GM12878 (cell line): ENCODE measurements around the gene RPS6KA5. TPM values are rescaled to one million over a fixed set of nuclear protein-coding genes. Genes with fewer than 3 reads are reported as not detected.

Source experiments
- ATAC-seq: fragments of 200-7000 bp; cut with Tn5 transposase; 3 replicates; pipeline ENCODE4 v1.9.1; 2020; ENCODE audit warnings: mild to moderate bottlenecking, moderate library complexity
- BruUV-seq: library from RNA; stranded (reverse); fragments of 400-500 nt; replicated peaks from 2 replicates; lab custom pipeline; 2021; lab: Mats Ljungman, UMichigan
- CTCF ChIA-PET: fragments of 300-600 bp; sonication (Branson Sonifier 250); formaldehyde crosslinking; extraction: SDS; loops from one replicate; lab custom pipeline; 2021; ENCODE audit warnings: inconsistent platforms; lab: Yijun Ruan, JAX
- POLR2A ChIA-PET: fragments of 350-600 bp; formaldehyde crosslinking; extraction: SDS; loops from one replicate; lab custom pipeline; 2021; ENCODE audit warnings: inconsistent platforms; lab: Charles Lee
- RAD21 ChIA-PET: fragments of 300-600 bp; sonication (Branson Sonifier 250); formaldehyde crosslinking; loops from one replicate; lab custom pipeline; 2023; ENCODE audit warnings: antibody characterized with exemption; ENCODE audit not compliant: unreplicated experiment; lab: Charles Lee
- SMC1A ChIA-PET: fragments of 300-600 bp; sonication (Branson Sonifier 250); formaldehyde crosslinking; loops from one replicate; lab custom pipeline; 2023; ENCODE audit not compliant: unreplicated experiment, uncharacterized antibody; lab: Charles Lee
- DNase-seq: peaks from one replicate; pipeline ENCODE4 v3.0.0-alpha.2; 2011; ENCODE audit warnings: low read depth, low spot score
- FAIRE-seq: peaks from 3 replicates; lab custom pipeline; 2011; peaks lifted over from hg19 to GRCh38; lab: Jason Lieb, UNC
- H2AFZ ChIP-seq: 2 replicates; pipeline ENCODE4 v1.6.0; 2011; ENCODE audit warnings: low read depth, low read length, control low read depth; ENCODE audit not compliant: control insufficient read depth
- H3K27ac ChIP-seq: 2 replicates; pipeline ENCODE4 v1.5.1; 2011; ENCODE audit warnings: control low read depth; ENCODE audit not compliant: control insufficient read depth, insufficient read depth
- H3K27me3 ChIP-seq, 2 experiments: replicated peaks in 1 of 2; 2 replicates each; pipeline versions ENCODE4 v1.6.0 to v1.6.1; 2011; ENCODE audit warnings: low read length in 1 of 2; ENCODE audit not compliant: control insufficient read depth in 2 of 2, insufficient read depth in 2 of 2
- H3K36me3 ChIP-seq, 2 experiments: 2 replicates each; pipeline ENCODE4 v1.5.1; 2011; ENCODE audit warnings: low read length in 1 of 2; ENCODE audit not compliant: control insufficient read depth in 2 of 2, insufficient read depth in 2 of 2
- H3K4me1 ChIP-seq: 2 replicates; pipeline ENCODE4 v1.6.1; 2011; ENCODE audit warnings: mild to moderate bottlenecking, low read length, moderate library complexity, mixed read lengths; ENCODE audit not compliant: control insufficient read depth, insufficient read depth
- H3K4me2 ChIP-seq: 2 replicates; pipeline ENCODE4 v1.6.0; 2011; ENCODE audit warnings: control low read depth; ENCODE audit not compliant: control insufficient read depth, insufficient read depth
- H3K4me3 ChIP-seq: fragments of 200-600 bp; sonication (generic); 2 replicates; pipeline ENCODE4 v1.5.1; 2016
- H3K79me2 ChIP-seq: 2 replicates; pipeline ENCODE4 v1.6.0; 2011; ENCODE audit warnings: low read length; ENCODE audit not compliant: control insufficient read depth, insufficient read depth
- H3K9ac ChIP-seq: 2 replicates; pipeline ENCODE4 v1.8.0; 2011; ENCODE audit warnings: low read length, control low read depth, mixed read lengths; ENCODE audit not compliant: control insufficient read depth, insufficient read depth
- H3K9me3 ChIP-seq: replicated peaks from 3 replicates; pipeline ENCODE4 v1.5.1; 2011; ENCODE audit warnings: mild to moderate bottlenecking, low read length; ENCODE audit not compliant: control insufficient read depth, insufficient read depth
- H4K20me1 ChIP-seq: 2 replicates; pipeline ENCODE4 v1.6.0; 2011; ENCODE audit not compliant: control insufficient read depth, insufficient read depth
- BRCA1 ChIP-seq: IDR thresholded peaks from 2 replicates; pipeline ENCODE4 v1.6.1; 2011; ENCODE audit warnings: low read depth, low read length, improper control_type of control experiment
- CBFB ChIP-seq: IDR thresholded peaks from 2 replicates; pipeline ENCODE4 v1.6.1; 2016; ENCODE audit warnings: antibody characterized with exemption, low read depth
- POU2F2 ChIP-seq: IDR thresholded peaks from 3 replicates; pipeline ENCODE4 v1.6.1; 2011; ENCODE audit warnings: low read depth, mild to moderate bottlenecking, low read length, borderline replicate concordance
- RBBP5 ChIP-seq: fragments of 200-600 bp; sonication (generic); conservative IDR thresholded peaks from 2 replicates; pipeline ENCODE4 v1.6.1; 2016
- STAT3 ChIP-seq: IDR thresholded peaks from 2 replicates; pipeline ENCODE4 v1.6.1; 2011; ENCODE audit warnings: low read depth, low read length, improper control_type of control experiment
- TARDBP ChIP-seq: IDR thresholded peaks from 2 replicates; pipeline ENCODE4 v1.6.1; 2016; ENCODE audit warnings: borderline replicate concordance
- TCF7 ChIP-seq: IDR thresholded peaks from 2 replicates; pipeline ENCODE4 v1.6.1; 2014; ENCODE audit warnings: antibody characterized with exemption, borderline replicate concordance
- ZNF217 ChIP-seq: fragments of 450-650 bp; IDR thresholded peaks from 2 replicates; pipeline ENCODE4 v1.6.1; 2017; ENCODE audit warnings: antibody characterized with exemption, mild to moderate bottlenecking
- ZSCAN29 ChIP-seq: fragments of 450-650 bp; IDR thresholded peaks from 2 replicates; pipeline ENCODE4 v1.6.1; 2017; ENCODE audit warnings: mild to moderate bottlenecking, moderate library complexity
- WGBS: methylation state at CpG from one replicate; pipeline ENCODE4 v1.1.6; 2016; ENCODE audit warnings: low lambda C conversion rate; ENCODE audit not compliant: insufficient replicate concordance, insufficient coverage; ENCODE audit errors: missing lambda C conversion rate; 5-methylcytosine and 5-hydroxymethylcytosine counted together
- in situ Hi-C: fragments of 300-500 bp; cut with MboI; formaldehyde crosslinking; loops from 9 replicates; pipeline ENCODE4 v1.14.3; 2018; ENCODE audit warnings: mixed read lengths
- intact Hi-C: fragments of 100-400 bp; cut with micrococcal nuclease; formaldehyde crosslinking; loops from one replicate; pipeline ENCODE4 v1.14.2; 2022; ENCODE audit not compliant: unreplicated experiment
- polyA plus RNA-seq, 11 experiments: library from polyadenylated mRNA; depleted of rRNA in 4 of 11; unstranded in 6 of 11; stranded (reverse) in 5 of 11; fragments of >200 nt; fragmentation: Nextera tagmentation in 4 of 11; fragmentation: Illumina TruSeq in 1 of 11; extraction: Ambion mirVana in 4 of 11; extraction: Trizol in 1 of 11; gene quantifications; 1 replicate in 1 of 11; 2 replicates in 10 of 11; pipeline versions ENCODE4 v1.2.1 to v1.2.3, GENCODE V29; 2011 to 2016; ENCODE audit warnings: inconsistent platforms in 2 of 11, missing spikeins in 2 of 11, low read depth in 1 of 11
- total RNA-seq, 4 experiments: library from RNA; depleted of rRNA in 3 of 4; stranded (reverse); fragments of >200 nt in 3 of 4; fragmentation: Illumina TruSeq in 1 of 4; extraction: Trizol in 1 of 4; gene quantifications; 2 replicates each; pipeline versions ENCODE4 v1.2.1 to v1.2.3, GENCODE V29; 2013 to 2021
- TF ChIP-seq, protein P1 (sequence below): fragments of 450-650 bp; IDR thresholded peaks from 2 replicates; pipeline ENCODE4 v1.6.1; 2018; ENCODE audit warnings: mild to moderate bottlenecking, low read depth, moderate library complexity; ENCODE audit not compliant: partially characterized antibody
- TF ChIP-seq, protein P2 (sequence below): fragments of 450-650 bp; IDR thresholded peaks from 2 replicates; pipeline ENCODE4 v1.6.1; 2017; ENCODE audit warnings: antibody characterized with exemption, mild to moderate bottlenecking, moderate library complexity
- TF ChIP-seq, protein P3 (sequence below): fragments of 150-350 bp; IDR thresholded peaks from 2 replicates; pipeline ENCODE4 v1.6.1; 2016; ENCODE audit warnings: low read depth, low read length

Gene RPS6KA5
- total and polyA plus RNA-seq, 10 of the 15 experiments (the other 5 are each of a cell fraction or from before 2014, with no cell fraction given) = 1.4 to 7.0 (median 3.7) TPM

DNA sequence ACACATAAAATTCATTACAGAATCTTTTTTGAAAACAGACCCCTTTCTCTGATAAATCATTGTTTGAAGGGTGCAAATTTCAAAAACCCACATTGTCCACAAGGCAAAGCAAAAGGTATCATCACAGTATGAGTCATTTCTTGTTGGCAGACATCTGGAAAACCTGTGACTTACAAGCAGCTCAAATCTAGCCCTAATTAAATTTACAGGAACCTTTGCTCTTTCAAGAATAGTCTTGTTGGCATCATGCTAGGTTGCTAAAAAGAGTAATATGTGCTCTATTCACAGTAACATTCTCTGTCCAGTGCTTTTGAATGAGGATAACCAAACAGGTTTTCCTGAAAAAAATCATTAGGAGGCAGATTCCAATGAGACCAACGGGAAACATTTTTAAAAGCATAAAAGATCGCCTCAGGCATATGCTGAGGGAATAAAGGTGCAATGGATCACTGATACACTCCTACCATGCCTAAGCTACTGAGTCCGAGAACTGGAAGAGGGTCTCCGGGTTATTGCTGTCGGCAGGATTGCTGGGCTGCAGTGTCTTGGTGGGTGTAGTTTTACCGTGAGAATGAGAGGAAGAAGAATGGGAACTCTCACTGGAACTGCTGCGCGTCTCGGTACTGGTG is 188.7 kb downstream of the RPS6KA5 start:
- no peaks in the 10 kb centered on the region for H3K9me3 ChIP-seq
- ChIA-PET CTCF (interaction anchor here (1.0 to 1.4 kb wide), 2 partner anchors 56 to 113 kb away, joined by 3 to 4 read pairs; no protein-coding TSS in a partner anchor), POLR2A (no interaction called here), RAD21 (no interaction called here), SMC1A (interaction anchor here (0.6 kb wide), 1 partner anchor 18 kb away, joined by 3 read pairs; no protein-coding TSS in a partner anchor)
- no peak overlapping the region for H3K27ac ChIP-seq
- in situ Hi-C loops (no loop called here), intact Hi-C loops (no loop called here)
- DNase-seq (no peak), FAIRE-seq (no peak), ATAC-seq (no peak)
- no peaks in the 10 kb centered on the region for H3K79me2 ChIP-seq
- no TSS peak for BruUV-seq
- no peaks in the 10 kb centered on the region for H3K27me3 ChIP-seq
- H4K20me1 ChIP-seq = no peaks in the 10 kb centered on the region
- H3K4me2 ChIP-seq = no peak overlapping the region
- 97% methylated on average over 9 of the region's 9 CpGs for WGBS
- TF ChIP-seq ZNF217 = no peak
- TF ChIP-seq RBBP5 = no peak
- TF ChIP-seq STAT3 = no peak
- TF ChIP-seq TCF7 = no peak
- no peak for TF ChIP-seq CBFB
- TF ChIP-seq BRCA1 = no peak
- TF ChIP-seq ZSCAN29 = no peak
- TF ChIP-seq, protein P1, sequence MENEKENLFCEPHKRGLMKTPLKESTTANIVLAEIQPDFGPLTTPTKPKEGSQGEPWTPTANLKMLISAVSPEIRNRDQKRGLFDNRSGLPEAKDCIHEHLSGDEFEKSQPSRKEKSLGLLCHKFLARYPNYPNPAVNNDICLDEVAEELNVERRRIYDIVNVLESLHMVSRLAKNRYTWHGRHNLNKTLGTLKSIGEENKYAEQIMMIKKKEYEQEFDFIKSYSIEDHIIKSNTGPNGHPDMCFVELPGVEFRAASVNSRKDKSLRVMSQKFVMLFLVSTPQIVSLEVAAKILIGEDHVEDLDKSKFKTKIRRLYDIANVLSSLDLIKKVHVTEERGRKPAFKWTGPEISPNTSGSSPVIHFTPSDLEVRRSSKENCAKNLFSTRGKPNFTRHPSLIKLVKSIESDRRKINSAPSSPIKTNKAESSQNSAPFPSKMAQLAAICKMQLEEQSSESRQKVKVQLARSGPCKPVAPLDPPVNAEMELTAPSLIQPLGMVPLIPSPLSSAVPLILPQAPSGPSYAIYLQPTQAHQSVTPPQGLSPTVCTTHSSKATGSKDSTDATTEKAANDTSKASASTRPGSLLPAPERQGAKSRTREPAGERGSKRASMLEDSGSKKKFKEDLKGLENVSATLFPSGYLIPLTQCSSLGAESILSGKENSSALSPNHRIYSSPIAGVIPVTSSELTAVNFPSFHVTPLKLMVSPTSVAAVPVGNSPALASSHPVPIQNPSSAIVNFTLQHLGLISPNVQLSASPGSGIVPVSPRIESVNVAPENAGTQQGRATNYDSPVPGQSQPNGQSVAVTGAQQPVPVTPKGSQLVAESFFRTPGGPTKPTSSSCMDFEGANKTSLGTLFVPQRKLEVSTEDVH = no peak
- no peak for TF ChIP-seq POU2F2
- TF ChIP-seq, protein P2, sequence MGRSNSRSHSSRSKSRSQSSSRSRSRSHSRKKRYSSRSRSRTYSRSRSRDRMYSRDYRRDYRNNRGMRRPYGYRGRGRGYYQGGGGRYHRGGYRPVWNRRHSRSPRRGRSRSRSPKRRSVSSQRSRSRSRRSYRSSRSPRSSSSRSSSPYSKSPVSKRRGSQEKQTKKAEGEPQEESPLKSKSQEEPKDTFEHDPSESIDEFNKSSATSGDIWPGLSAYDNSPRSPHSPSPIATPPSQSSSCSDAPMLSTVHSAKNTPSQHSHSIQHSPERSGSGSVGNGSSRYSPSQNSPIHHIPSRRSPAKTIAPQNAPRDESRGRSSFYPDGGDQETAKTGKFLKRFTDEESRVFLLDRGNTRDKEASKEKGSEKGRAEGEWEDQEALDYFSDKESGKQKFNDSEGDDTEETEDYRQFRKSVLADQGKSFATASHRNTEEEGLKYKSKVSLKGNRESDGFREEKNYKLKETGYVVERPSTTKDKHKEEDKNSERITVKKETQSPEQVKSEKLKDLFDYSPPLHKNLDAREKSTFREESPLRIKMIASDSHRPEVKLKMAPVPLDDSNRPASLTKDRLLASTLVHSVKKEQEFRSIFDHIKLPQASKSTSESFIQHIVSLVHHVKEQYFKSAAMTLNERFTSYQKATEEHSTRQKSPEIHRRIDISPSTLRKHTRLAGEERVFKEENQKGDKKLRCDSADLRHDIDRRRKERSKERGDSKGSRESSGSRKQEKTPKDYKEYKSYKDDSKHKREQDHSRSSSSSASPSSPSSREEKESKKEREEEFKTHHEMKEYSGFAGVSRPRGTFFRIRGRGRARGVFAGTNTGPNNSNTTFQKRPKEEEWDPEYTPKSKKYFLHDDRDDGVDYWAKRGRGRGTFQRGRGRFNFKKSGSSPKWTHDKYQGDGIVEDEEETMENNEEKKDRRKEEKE = no peak
- no peak for TF ChIP-seq TARDBP
- TF ChIP-seq, protein P3, sequence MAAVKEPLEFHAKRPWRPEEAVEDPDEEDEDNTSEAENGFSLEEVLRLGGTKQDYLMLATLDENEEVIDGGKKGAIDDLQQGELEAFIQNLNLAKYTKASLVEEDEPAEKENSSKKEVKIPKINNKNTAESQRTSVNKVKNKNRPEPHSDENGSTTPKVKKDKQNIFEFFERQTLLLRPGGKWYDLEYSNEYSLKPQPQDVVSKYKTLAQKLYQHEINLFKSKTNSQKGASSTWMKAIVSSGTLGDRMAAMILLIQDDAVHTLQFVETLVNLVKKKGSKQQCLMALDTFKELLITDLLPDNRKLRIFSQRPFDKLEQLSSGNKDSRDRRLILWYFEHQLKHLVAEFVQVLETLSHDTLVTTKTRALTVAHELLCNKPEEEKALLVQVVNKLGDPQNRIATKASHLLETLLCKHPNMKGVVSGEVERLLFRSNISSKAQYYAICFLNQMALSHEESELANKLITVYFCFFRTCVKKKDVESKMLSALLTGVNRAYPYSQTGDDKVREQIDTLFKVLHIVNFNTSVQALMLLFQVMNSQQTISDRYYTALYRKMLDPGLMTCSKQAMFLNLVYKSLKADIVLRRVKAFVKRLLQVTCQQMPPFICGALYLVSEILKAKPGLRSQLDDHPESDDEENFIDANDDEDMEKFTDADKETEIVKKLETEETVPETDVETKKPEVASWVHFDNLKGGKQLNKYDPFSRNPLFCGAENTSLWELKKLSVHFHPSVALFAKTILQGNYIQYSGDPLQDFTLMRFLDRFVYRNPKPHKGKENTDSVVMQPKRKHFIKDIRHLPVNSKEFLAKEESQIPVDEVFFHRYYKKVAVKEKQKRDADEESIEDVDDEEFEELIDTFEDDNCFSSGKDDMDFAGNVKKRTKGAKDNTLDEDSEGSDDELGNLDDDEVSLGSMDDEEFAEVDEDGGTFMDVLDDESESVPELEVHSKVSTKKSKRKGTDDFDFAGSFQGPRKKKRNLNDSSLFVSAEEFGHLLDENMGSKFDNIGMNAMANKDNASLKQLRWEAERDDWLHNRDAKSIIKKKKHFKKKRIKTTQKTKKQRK = no peak
- TF ChIP-seq, all 136 proteins: peak for 0
- Histone ChIP-seq H2AFZ (no peak overlapping the region), H3K4me1 (no peaks in the 10 kb centered on the region), H3K9ac (no peak overlapping the region), H3K4me3 (no peak overlapping the region), H3K36me3 (peaks cover 0 to 3% of the 10 kb centered on the region in 2 experiments; a peak in 2 of 4 replicates)
